HG02840 (cell line): ENCODE results near the gene BIRC5.
"Not testable (repeated sequence)": the region's sequence is repeated elsewhere in the genome, so short reads cannot be mapped to it uniquely, and the experiment has no call there.

ENCODE experiments used
- ATAC-seq: cut with Tn5 transposase; IDR thresholded peaks from one replicate; pipeline ENCODE4 v1.9.1; 2021; ENCODE audit warnings: mild to moderate bottlenecking, moderate library complexity, moderate number of reproducible peaks; ENCODE audit not compliant: unreplicated experiment, low FRiP score

Gene BIRC5

GRCh38 chr17:78223765-78224164 lies 9.7 kb downstream of the BIRC5 start:
- ATAC-seq: no peak

- ATAC-seq: no peak
These were observed 10.4 kb downstream of the BIRC5 start for GRCh38 chr17:78224231-78225087.

GRCh38 chr17:78225088-78225865 lies 11.2 kb downstream of the BIRC5 start:
- no peak for ATAC-seq

GRCh38 chr17:78226055-78226758 lies 12.2 kb downstream of the BIRC5 start:
- ATAC-seq: no peak

- no peak for ATAC-seq
These were observed 12.9 kb downstream of the BIRC5 start for GRCh38 chr17:78226759-78227454.

- no peak for ATAC-seq
These were observed 13.4 kb downstream of the BIRC5 start for GRCh38 chr17:78227455-78227916.

- ATAC-seq: no peak
These were observed 14.1 kb downstream of the BIRC5 start for GRCh38 chr17:78228176-78228575.

- no peak for ATAC-seq
These were observed 16.4 kb downstream of the BIRC5 start for GRCh38 chr17:78230252-78230962.

GRCh38 chr17:78230996-78231935 lies 17.2 kb downstream of the BIRC5 start, which contains the start of gene TMEM235:
TSS of gene TMEM235 (plus strand) at chr17:78231631. CDS start at chr17:78232024, 393 bp downstream.
- ATAC-seq: no peak

- no peak for ATAC-seq
These were observed 18.2 kb downstream of the BIRC5 start for GRCh38 chr17:78231991-78232858.

GRCh38 chr17:78232859-78233173 lies 18.8 kb downstream of the BIRC5 start:
- no peak for ATAC-seq

- ATAC-seq: no peak
These were observed 19.6 kb downstream of the BIRC5 start for GRCh38 chr17:78233678-78234077.

- ATAC-seq: no peak
These were observed 20.3 kb downstream of the BIRC5 start for GRCh38 chr17:78234261-78234865.

GRCh38 chr17:78235022-78235421 lies 21.0 kb downstream of the BIRC5 start:
- ATAC-seq: not testable (repeated sequence)

GRCh38 chr17:78235885-78236284 lies 21.8 kb downstream of the BIRC5 start:
- no peak for ATAC-seq

- ATAC-seq: no peak
These were observed 22.5 kb downstream of the BIRC5 start for GRCh38 chr17:78236362-78237127.
